HK-2 (cell line): Measurements from ENCODE around the gene HNRNPF.
A peak's percentile ranks its signal among the peaks of the same experiment; 100 is the strongest.
"Not testable (repeated sequence)": the region's sequence is repeated elsewhere in the genome, so short reads cannot be mapped to it uniquely, and the experiment has no call there.

Experiments
- DNase-seq: peaks from one replicate; pipeline ENCODE4 v3.0.0-alpha.2; 2018; ENCODE audit not compliant: unreplicated experiment

Gene HNRNPF

GRCh38 chr10:43408710-43409384 lies at the start of gene HNRNPF:
Gene HNRNPF (minus strand): TSS chr10:43409186. CDS start chr10:43387884, 21,302 bp downstream.
- DNase-seq = peak; percentile 97

GRCh38 chr10:43458227-43458626 lies 49.2 kb upstream of the HNRNPF start:
- no peak for DNase-seq

GRCh38 chr10:43456561-43456960 lies 47.6 kb upstream of the HNRNPF start:
- DNase-seq = not testable (repeated sequence)

- not testable (repeated sequence) for DNase-seq
Observed at GRCh38 chr10:43454025-43454424, 45.0 kb upstream of the HNRNPF start.

GRCh38 chr10:43453266-43453831 lies 44.4 kb upstream of the HNRNPF start:
- DNase-seq = no peak

GRCh38 chr10:43452356-43452914 lies 43.4 kb upstream of the HNRNPF start:
- DNase-seq = no peak

GRCh38 chr10:43448742-43449141 lies 39.8 kb upstream of the HNRNPF start:
- DNase-seq = no peak

GRCh38 chr10:43446219-43447017 lies 37.4 kb upstream of the HNRNPF start:
- DNase-seq = not testable (repeated sequence)

- DNase-seq = no peak
Observed at GRCh38 chr10:43444897-43445466, 36.0 kb upstream of the HNRNPF start.

GRCh38 chr10:43444323-43444722 lies 35.3 kb upstream of the HNRNPF start:
- no peak for DNase-seq

- no peak for DNase-seq
Observed at GRCh38 chr10:43440463-43441134, 31.6 kb upstream of the HNRNPF start.

- no peak for DNase-seq
Observed at GRCh38 chr10:43437141-43437870, 28.3 kb upstream of the HNRNPF start.

- DNase-seq = peak; percentile 94
Observed at GRCh38 chr10:43436291-43437140, 27.5 kb upstream of the HNRNPF start, which contains the start of gene ZNF487. Gene ZNF487 (plus strand): TSS chr10:43437111. CDS start chr10:43475814, 38,703 bp downstream.

GRCh38 chr10:43430926-43431663 lies 22.1 kb upstream of the HNRNPF start:
- DNase-seq = no peak

- DNase-seq = peak; percentile 30
Observed at GRCh38 chr10:43427166-43427825, 18.3 kb upstream of the HNRNPF start.

GRCh38 chr10:43426476-43426875 lies 17.5 kb upstream of the HNRNPF start:
- not testable (repeated sequence) for DNase-seq

- DNase-seq = no peak
Observed at GRCh38 chr10:43424416-43424815, 15.4 kb upstream of the HNRNPF start.

- DNase-seq = not testable (repeated sequence)
Observed at GRCh38 chr10:43421944-43422343, 13.0 kb upstream of the HNRNPF start.
